KOPT-K1 (cell line): ENCODE measurements around the gene TERT.
"Not testable (repeated sequence)": the region's sequence is repeated elsewhere in the genome, so short reads cannot be mapped to it uniquely, and the experiment has no call there.

Source experiments
- H3K27ac ChIP-seq: fragments of 200-600 bp; sonication (generic); 2 replicates; pipeline ENCODE4 v1.5.1; 2016; ENCODE audit warnings: antibody characterized with exemption, mild to moderate bottlenecking, low read depth, low read length; ENCODE audit not compliant: poor library complexity, severe bottlenecking
- H3K36me3 ChIP-seq: fragments of 200-600 bp; sonication (generic); 2 replicates; pipeline ENCODE4 v1.5.1; 2017; ENCODE audit warnings: antibody characterized with exemption, mild to moderate bottlenecking, low read length, moderate library complexity; ENCODE audit not compliant: insufficient read depth
- H3K9me3 ChIP-seq: fragments of 200-600 bp; sonication (generic); 2 replicates; pipeline ENCODE4 v1.5.1; 2017; ENCODE audit warnings: antibody characterized with exemption, low read length, mild to moderate bottlenecking; ENCODE audit not compliant: insufficient read depth, poor library complexity, severe bottlenecking

The TERT gene

GRCh38 chr5:1275397-1276391, 19.2 kb downstream of the TERT start:
- H3K27ac ChIP-seq, H3K36me3 ChIP-seq, H3K9me3 ChIP-seq: not testable (repeated sequence)

- Histone ChIP-seq H3K9me3 (peaks cover 4% of the 10 kb centered on the region), H3K36me3 (peaks cover 3% of the 10 kb centered on the region; the same call in 1 of the 2 replicates), H3K27ac (no peak overlapping the region)
These were observed 20.4 kb downstream of the TERT start for GRCh38 chr5:1274471-1274870.

GRCh38 chr5:1273745-1274144, 21.1 kb downstream of the TERT start:
- H3K9me3 ChIP-seq = peaks cover 4% of the 10 kb centered on the region
- H3K27ac ChIP-seq = no peak overlapping the region
- H3K36me3 ChIP-seq = peaks cover 3% of the 10 kb centered on the region; the same call in 1 of the 2 replicates

- H3K27ac ChIP-seq = no peak overlapping the region
- H3K36me3 ChIP-seq = no peaks in the 10 kb centered on the region
- no peaks in the 10 kb centered on the region for H3K9me3 ChIP-seq
These were observed 22.7 kb downstream of the TERT start for GRCh38 chr5:1272201-1272600.

GRCh38 chr5:1270933-1271914, 23.6 kb downstream of the TERT start:
- no peaks in the 10 kb centered on the region for H3K36me3 ChIP-seq
- no peaks in the 10 kb centered on the region for H3K9me3 ChIP-seq
- no peak overlapping the region for H3K27ac ChIP-seq

- Histone ChIP-seq H3K9me3 (no peaks in the 10 kb centered on the region), H3K27ac (no peak overlapping the region), H3K36me3 (no peaks in the 10 kb centered on the region)
These were observed 24.4 kb downstream of the TERT start for GRCh38 chr5:1270426-1270825.

GRCh38 chr5:1268666-1269065, 26.2 kb downstream of the TERT start:
- H3K36me3 ChIP-seq = no peaks in the 10 kb centered on the region
- H3K27ac ChIP-seq = no peak overlapping the region
- H3K9me3 ChIP-seq = no peaks in the 10 kb centered on the region

- H3K27ac ChIP-seq = no peak overlapping the region
- no peaks in the 10 kb centered on the region for H3K36me3 ChIP-seq
- H3K9me3 ChIP-seq = no peaks in the 10 kb centered on the region
These were observed 26.8 kb downstream of the TERT start for GRCh38 chr5:1268056-1268455.

- H3K27ac ChIP-seq, H3K9me3 ChIP-seq, H3K36me3 ChIP-seq: not testable (repeated sequence)
These were observed 27.4 kb downstream of the TERT start for GRCh38 chr5:1267464-1267863.

GRCh38 chr5:1266791-1267190, 28.1 kb downstream of the TERT start:
- no peaks in the 10 kb centered on the region for H3K9me3 ChIP-seq
- no peaks in the 10 kb centered on the region for H3K36me3 ChIP-seq
- no peak overlapping the region for H3K27ac ChIP-seq

GRCh38 chr5:1265461-1266455, 29.1 kb downstream of the TERT start:
- Histone ChIP-seq H3K9me3 (no peaks in the 10 kb centered on the region), H3K36me3 (no peaks in the 10 kb centered on the region), H3K27ac (no peak overlapping the region)

- Histone ChIP-seq H3K36me3 (no peaks in the 10 kb centered on the region), H3K27ac (no peak overlapping the region), H3K9me3 (no peaks in the 10 kb centered on the region)
These were observed 29.8 kb downstream of the TERT start for GRCh38 chr5:1265026-1265425.

- Histone ChIP-seq H3K36me3 (no peaks in the 10 kb centered on the region), H3K9me3 (no peaks in the 10 kb centered on the region), H3K27ac (no peak overlapping the region)
These were observed 30.7 kb downstream of the TERT start for GRCh38 chr5:1264211-1264610.

- H3K27ac ChIP-seq = no peak overlapping the region
- no peaks in the 10 kb centered on the region for H3K36me3 ChIP-seq
These were observed 32.5 kb downstream of the TERT start for GRCh38 chr5:1262381-1262780.

More at GRCh38 chr5:1262381-1262780, 32.5 kb downstream of the TERT start:
- no peaks in the 10 kb centered on the region for H3K9me3 ChIP-seq
